Right atrium auricular region (tissue), 2 donors: ENCODE data around the gene CAMK2B. TPM values are rescaled to one million over a fixed set of nuclear protein-coding genes. Genes with fewer than 3 reads are reported as not detected.
"Not testable (repeated sequence)": the region's sequence is repeated elsewhere in the genome, so short reads cannot be mapped to it uniquely, and the experiment has no call there.

ENCODE experiments used
- DNase-seq: peaks from one replicate; pipeline ENCODE4 v3.0.0-alpha.2; 2019; ENCODE audit warnings: low spot score
- H3K27ac ChIP-seq, 2 donors: fragments of 200-600 bp; sonication (generic); 1 replicate in 1 of 2; 2 replicates in 1 of 2; pipeline ENCODE4 v1.5.1; 2016 to 2019
- H3K27me3 ChIP-seq, 2 donors: fragments of 200-600 bp; sonication (generic); one replicate each; pipeline versions ENCODE4 v1.5.1 to v1.6.0; 2017 to 2019
- H3K36me3 ChIP-seq: fragments of 200-600 bp; sonication (generic); one replicate; pipeline ENCODE4 v1.5.1; 2016
- H3K4me1 ChIP-seq, 2 donors: fragments of 200-600 bp; sonication (generic); one replicate each; pipeline versions ENCODE4 v1.5.1 to v1.6.0; 2017 to 2019
- H3K4me3 ChIP-seq, 2 donors: fragments of 200-600 bp; sonication (generic); 1 replicate in 1 of 2; 2 replicates in 1 of 2; pipeline ENCODE4 v1.5.1; 2017 to 2019; ENCODE audit warnings: mild to moderate bottlenecking in 1 of 2, moderate library complexity in 1 of 2
- H3K9me3 ChIP-seq, 2 donors: fragments of 200-600 bp; sonication (generic); one replicate each; pipeline ENCODE4 v1.5.1; 2019
- CTCF ChIP-seq, 2 donors: fragments of 200-600 bp; sonication (generic); IDR thresholded peaks; one replicate each; pipeline ENCODE4 v1.5.1; 2019; ENCODE audit warnings: antibody characterized with exemption in 2 of 2
- total RNA-seq, 2 donors: library from RNA; depleted of rRNA; stranded (reverse); fragments of >200 nt; gene quantifications; one replicate each; pipeline ENCODE4 v1.1.0, GENCODE V29; 2016

CAMK2B gene
- total RNA-seq, 2 donors from 2014 or later = 79.9 to 84.7 TPM

DNA sequence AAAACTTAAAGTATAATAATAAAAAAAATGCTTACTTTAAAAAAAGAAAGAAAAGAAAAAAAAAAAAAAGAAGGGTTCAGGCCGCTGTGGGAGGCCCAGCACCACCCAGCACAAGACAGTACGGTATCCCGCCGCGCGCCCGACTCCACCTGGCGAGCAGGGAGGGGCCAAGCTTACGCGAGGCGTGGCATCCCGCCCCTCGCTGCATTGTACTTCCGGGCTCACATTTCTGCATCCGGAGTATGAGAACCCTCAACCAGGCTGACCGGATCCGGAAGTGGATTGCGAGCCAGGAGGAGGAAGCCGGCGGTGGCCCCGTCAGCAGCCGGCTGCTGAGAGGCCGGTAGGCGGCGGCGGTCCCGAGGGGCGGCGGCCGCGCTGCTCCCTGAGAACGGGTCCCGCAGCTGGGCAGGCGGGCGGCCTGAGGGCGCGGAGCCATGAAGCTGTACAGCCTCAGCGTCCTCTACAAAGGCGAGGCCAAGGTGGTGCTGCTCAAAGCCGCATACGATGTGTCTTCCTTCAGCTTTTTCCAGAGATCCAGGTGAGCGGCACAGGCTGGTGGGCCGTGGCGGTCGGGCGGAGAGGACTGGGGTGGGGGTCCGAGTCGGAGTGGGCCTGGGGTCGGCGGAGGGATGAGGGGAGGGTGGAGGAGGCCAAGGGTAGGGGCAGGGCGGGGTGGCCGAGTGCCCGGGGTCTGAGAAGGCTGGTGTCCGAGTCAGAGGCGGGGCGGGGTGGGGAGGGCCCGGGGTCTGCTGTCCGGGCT, 124.5 kb downstream of the CAMK2B start, which contains the start of gene YKT6:
TSS of gene YKT6 (plus strand) at position 280 of the 763 bp plus-strand sequence. CDS start at position 438, 158 bp downstream.
- peak; percentile 31 to 72 for TF ChIP-seq CTCF (IDR thresholded peaks at IDR 0.05)
- DNase-seq = peak; percentile 94
- Histone ChIP-seq H3K4me1 (peaks cover 0 to 13% of the 10 kb centered on the region in 2 donors), H3K27me3 (no peaks in the 10 kb centered on the region), H3K36me3 (peaks cover 15% of the 10 kb centered on the region), H3K4me3 (peak within 1 kb of the TSS; percentile 92), H3K27ac (peak within 1 kb of the TSS; percentile 80 to 84), H3K9me3 (no peaks in the 10 kb centered on the region)

DNA sequence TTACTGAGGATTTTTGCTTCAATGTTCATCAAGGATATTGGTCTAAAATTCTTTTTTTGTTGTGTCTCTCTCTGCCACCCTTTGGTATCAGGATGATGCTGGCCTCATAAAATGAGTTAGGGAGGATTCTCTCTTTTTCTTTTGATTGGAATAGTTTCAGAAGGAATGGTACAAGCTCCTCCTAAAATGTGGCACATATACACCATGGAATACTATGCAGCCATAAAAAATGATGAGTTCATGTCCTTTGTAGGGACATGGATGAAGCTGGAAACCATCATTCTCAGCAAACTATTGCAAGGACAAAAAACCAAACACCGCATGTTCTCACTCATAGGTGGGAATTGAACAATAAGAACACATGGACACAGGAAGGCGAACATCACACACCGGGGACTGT, 125.2 kb downstream of the CAMK2B start:
- H3K4me3 ChIP-seq, H3K27me3 ChIP-seq, DNase-seq, H3K27ac ChIP-seq, H3K36me3 ChIP-seq, H3K9me3 ChIP-seq: not testable (repeated sequence)
- peaks cover 0 to 13% of the 10 kb centered on the region in 2 donors for H3K4me1 ChIP-seq

DNA sequence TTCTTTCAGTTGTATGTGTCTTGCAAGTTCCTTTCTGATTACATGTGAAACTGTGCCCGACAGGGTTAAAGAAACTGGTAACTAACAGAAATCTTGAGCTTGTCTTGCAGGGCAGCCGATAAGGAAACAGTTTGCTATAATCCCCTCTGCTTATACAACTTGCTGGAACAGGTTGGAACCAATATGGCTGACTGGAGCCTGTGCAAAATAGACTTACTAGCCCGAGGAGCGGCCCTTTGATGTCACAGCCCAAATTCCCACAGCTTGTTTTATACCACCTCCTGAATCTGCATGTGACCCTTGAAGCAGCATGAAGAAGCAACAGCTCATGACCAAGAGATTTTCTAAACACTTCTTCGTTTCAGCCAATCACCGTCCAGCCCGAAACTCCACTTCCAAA, 127.9 kb downstream of the CAMK2B start:
- TF ChIP-seq CTCF (IDR thresholded peaks at IDR 0.05) = no peak
- DNase-seq = no peak
- Histone ChIP-seq H3K27me3 (no peaks in the 10 kb centered on the region), H3K4me3 (no peak overlapping the region), H3K27ac (no peak overlapping the region), H3K9me3 (no peaks in the 10 kb centered on the region), H3K4me1 (peaks cover 0 to 12% of the 10 kb centered on the region in 2 donors), H3K36me3 (no peaks in the 10 kb centered on the region)

GRCh38 chr7:44196450-44196872, 128.9 kb downstream of the CAMK2B start:
- Histone ChIP-seq H3K27ac (no peak overlapping the region), H3K4me3 (no peak overlapping the region), H3K27me3 (no peaks in the 10 kb centered on the region), H3K4me1 (peaks cover 0 to 2% of the 10 kb centered on the region in 2 donors), H3K36me3 (no peaks in the 10 kb centered on the region), H3K9me3 (no peaks in the 10 kb centered on the region)
- no peak for DNase-seq
- peak; percentile 55 to 78 for TF ChIP-seq CTCF (IDR thresholded peaks at IDR 0.05)

DNA sequence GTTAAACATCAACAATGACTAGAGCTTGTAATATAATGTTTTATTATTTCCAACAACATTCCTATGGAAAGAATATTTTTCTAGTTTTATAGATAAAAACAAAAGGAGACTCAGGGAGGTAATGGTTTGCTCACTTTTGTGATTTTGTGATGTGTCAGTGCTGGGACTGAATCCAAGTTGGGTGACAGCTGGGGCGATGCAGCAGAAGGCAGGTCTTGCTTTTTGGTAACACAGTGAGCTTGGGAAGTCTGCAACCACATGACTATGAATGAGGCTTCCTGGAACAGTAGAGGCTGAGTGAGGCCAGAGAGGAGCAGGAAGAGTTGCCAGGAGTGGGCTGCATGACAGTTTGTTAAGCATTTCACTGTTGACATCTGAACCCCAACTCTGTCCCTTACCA, 129.5 kb downstream of the CAMK2B start:
- Histone ChIP-seq H3K4me3 (no peak overlapping the region), H3K27ac (no peak overlapping the region), H3K9me3 (no peaks in the 10 kb centered on the region), H3K4me1 (no peaks in the 10 kb centered on the region), H3K36me3 (no peaks in the 10 kb centered on the region), H3K27me3 (no peaks in the 10 kb centered on the region)
- DNase-seq = no peak
- no peak for TF ChIP-seq CTCF (IDR thresholded peaks at IDR 0.05)

- TF ChIP-seq CTCF (IDR thresholded peaks at IDR 0.05) = no peak
- no peaks in the 10 kb centered on the region for H3K27me3 ChIP-seq
- DNase-seq = no peak
- H3K9me3 ChIP-seq = no peaks in the 10 kb centered on the region
- no peak overlapping the region for H3K4me3 ChIP-seq
- no peaks in the 10 kb centered on the region for H3K4me1 ChIP-seq
- no peaks in the 10 kb centered on the region for H3K36me3 ChIP-seq
- no peak overlapping the region for H3K27ac ChIP-seq
These were observed 130.7 kb downstream of the CAMK2B start for GRCh38 chr7:44194562-44195145.
